CD4-positive, alpha-beta T cell (primary cell): ENCODE results near the gene TAAR5. TPM values are rescaled to one million over a fixed set of nuclear protein-coding genes. Genes with fewer than 3 reads are reported as not detected.

Experiments used
- ATAC-seq: fragments of 200-7000 bp; cut with Tn5 transposase; one replicate; pipeline ENCODE4 v1.10.0; 2022; ENCODE audit warnings: mild to moderate bottlenecking; ENCODE audit not compliant: poor library complexity
- CTCF ChIA-PET: fragments of 350-600 bp; sonication (Branson Sonifier 250); formaldehyde crosslinking; loops from one replicate; lab custom pipeline; 2021; ENCODE audit warnings: antibody characterized with exemption, inconsistent platforms; lab: Charles Lee
- POLR2A ChIA-PET: fragments of 350-600 bp; sonication (Branson Sonifier 250); formaldehyde crosslinking; loops from one replicate; lab custom pipeline; 2021; ENCODE audit warnings: antibody characterized with exemption, inconsistent platforms; lab: Charles Lee
- DNase-seq, 14 experiments: peaks; one replicate each; pipeline ENCODE4 v3.0.0-alpha.2; 2013 to 2020; ENCODE audit warnings: mixed read lengths in 2 of 14
- H3K27ac ChIP-seq, 2 donors: one replicate each; pipeline versions ENCODE4 v1.5.1 to v1.7.0; 2013; ENCODE audit warnings: low read length in 2 of 2, low read depth in 1 of 2, mild to moderate bottlenecking in 1 of 2
- H3K27me3 ChIP-seq, 2 experiments: 1 replicate in 1 of 2; 2 replicates in 1 of 2; pipeline versions ENCODE4 v1.6.1 to v1.7.0; 2013; ENCODE audit warnings: low read length in 2 of 2, control low read depth in 1 of 2, mild to moderate bottlenecking in 1 of 2, moderate library complexity in 1 of 2; ENCODE audit not compliant: insufficient read depth in 2 of 2, control insufficient read depth in 1 of 2
- H3K36me3 ChIP-seq: one replicate; pipeline ENCODE4 v1.6.1; 2013; ENCODE audit warnings: low read length, control low read depth; ENCODE audit not compliant: insufficient read depth
- H3K4me1 ChIP-seq: one replicate; pipeline ENCODE4 v1.6.1; 2013; ENCODE audit warnings: low read length, control low read depth; ENCODE audit not compliant: insufficient read depth
- H3K4me3 ChIP-seq: one replicate; pipeline ENCODE4 v1.5.1; 2013; ENCODE audit warnings: mild to moderate bottlenecking, low read length, moderate library complexity
- H3K9me3 ChIP-seq, 2 experiments: 1 replicate in 1 of 2; 2 replicates in 1 of 2; pipeline versions ENCODE4 v1.6.1 to v1.7.0; 2013; ENCODE audit warnings: low read length in 2 of 2, mild to moderate bottlenecking in 2 of 2, control low read depth in 1 of 2, moderate library complexity in 1 of 2; ENCODE audit not compliant: control insufficient read depth in 1 of 2, insufficient read depth in 1 of 2
- H3K27ac Mint-ChIP-seq: one replicate; pipeline ENCODE4 v1.8.0; 2020; ENCODE audit warnings: mixed read lengths
- H3K27me3 Mint-ChIP-seq: one replicate; pipeline ENCODE4 v1.8.0; 2021; ENCODE audit warnings: mixed read lengths
- H3K36me3 Mint-ChIP-seq: one replicate; pipeline ENCODE4 v1.8.0; 2021; ENCODE audit warnings: low read depth, mixed read lengths
- H3K4me1 Mint-ChIP-seq: one replicate; pipeline ENCODE4 v1.8.0; 2021; ENCODE audit warnings: low read depth, mixed read lengths
- H3K4me3 Mint-ChIP-seq: one replicate; pipeline ENCODE4 v1.8.0; 2020; ENCODE audit warnings: mild to moderate bottlenecking, mixed read lengths
- H3K9me3 Mint-ChIP-seq: one replicate; pipeline ENCODE4 v1.8.0; 2020; ENCODE audit warnings: mixed read lengths
- intact Hi-C, 2 experiments: fragments of 100-400 bp; cut with DNase I in 1 of 2; cut with micrococcal nuclease in 1 of 2; formaldehyde crosslinking; loops; one replicate each; pipeline versions ENCODE4 v1.15.1 to v1.9.0; 2023 to 2025; cut with DNase I, micrococcal nuclease
- total RNA-seq, 174 experiments: library from RNA in 2 of 174; stranded (reverse) in 2 of 174; gene quantifications; one replicate each; pipeline ENCODE4 v1.2.3 and lab custom pipeline; 2021 to 2026
- TF ChIP-seq, protein P1 (sequence below): fragments of 200-600 bp; IDR thresholded peaks from one replicate; pipeline ENCODE4 v1.8.0; 2022; ENCODE audit warnings: antibody characterized with exemption, mild to moderate bottlenecking

Gene TAAR5
- total RNA-seq, 2 experiments from 2014 or later = not detected

GRCh38 chr6:132592855-132593254, 3.3 kb upstream of the TAAR5 start:
- H3K4me3 ChIP-seq = no peak overlapping the region
- Mint-ChIP-seq H3K27me3 (peaks cover 30% of the 10 kb centered on the region), H3K4me1 (no peaks in the 10 kb centered on the region), H3K9me3 (no peaks in the 10 kb centered on the region), H3K27ac (no peak overlapping the region), H3K4me3 (no peak overlapping the region), H3K36me3 (no peaks in the 10 kb centered on the region)
- no peaks in the 10 kb centered on the region for H3K36me3 ChIP-seq
- no peaks in the 10 kb centered on the region for H3K9me3 ChIP-seq
- H3K27ac ChIP-seq = no peak overlapping the region
- DNase-seq = peak in 1 of 14 experiments; percentile 7
- CTCF ChIA-PET = no interaction called here
- POLR2A ChIA-PET = no interaction called here
- TF ChIP-seq, protein P1, sequence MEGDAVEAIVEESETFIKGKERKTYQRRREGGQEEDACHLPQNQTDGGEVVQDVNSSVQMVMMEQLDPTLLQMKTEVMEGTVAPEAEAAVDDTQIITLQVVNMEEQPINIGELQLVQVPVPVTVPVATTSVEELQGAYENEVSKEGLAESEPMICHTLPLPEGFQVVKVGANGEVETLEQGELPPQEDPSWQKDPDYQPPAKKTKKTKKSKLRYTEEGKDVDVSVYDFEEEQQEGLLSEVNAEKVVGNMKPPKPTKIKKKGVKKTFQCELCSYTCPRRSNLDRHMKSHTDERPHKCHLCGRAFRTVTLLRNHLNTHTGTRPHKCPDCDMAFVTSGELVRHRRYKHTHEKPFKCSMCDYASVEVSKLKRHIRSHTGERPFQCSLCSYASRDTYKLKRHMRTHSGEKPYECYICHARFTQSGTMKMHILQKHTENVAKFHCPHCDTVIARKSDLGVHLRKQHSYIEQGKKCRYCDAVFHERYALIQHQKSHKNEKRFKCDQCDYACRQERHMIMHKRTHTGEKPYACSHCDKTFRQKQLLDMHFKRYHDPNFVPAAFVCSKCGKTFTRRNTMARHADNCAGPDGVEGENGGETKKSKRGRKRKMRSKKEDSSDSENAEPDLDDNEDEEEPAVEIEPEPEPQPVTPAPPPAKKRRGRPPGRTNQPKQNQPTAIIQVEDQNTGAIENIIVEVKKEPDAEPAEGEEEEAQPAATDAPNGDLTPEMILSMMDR = no peak
- ATAC-seq = no peak
- no peaks in the 10 kb centered on the region for H3K4me1 ChIP-seq
- H3K27me3 ChIP-seq = peaks cover 0 to 15% of the 10 kb centered on the region in 2 experiments
- intact Hi-C loops = no loop called here

- H3K9me3 Mint-ChIP-seq = no peaks in the 10 kb centered on the region
- H3K36me3 ChIP-seq = no peaks in the 10 kb centered on the region
- TF ChIP-seq, protein P1 = no peak
- no peak for DNase-seq
- H3K27me3 Mint-ChIP-seq = peaks cover 39% of the 10 kb centered on the region
- H3K27ac Mint-ChIP-seq = no peak overlapping the region
- ATAC-seq = no peak
- H3K4me3 ChIP-seq = no peak overlapping the region
- H3K27me3 ChIP-seq = peaks cover 0 to 4% of the 10 kb centered on the region in 2 experiments
- H3K4me3 Mint-ChIP-seq = no peak overlapping the region
- POLR2A ChIA-PET = no interaction called here
- CTCF ChIA-PET = interaction anchor here (0.7 kb wide), 1 partner anchor 16 kb away, joined by 3 read pairs; no protein-coding TSS in a partner anchor
- H3K9me3 ChIP-seq = no peaks in the 10 kb centered on the region
- intact Hi-C loops = no loop called here
- H3K27ac ChIP-seq = no peak overlapping the region
- no peaks in the 10 kb centered on the region for H3K4me1 Mint-ChIP-seq
- no peaks in the 10 kb centered on the region for H3K4me1 ChIP-seq
- H3K36me3 Mint-ChIP-seq = no peaks in the 10 kb centered on the region
Measured at GRCh38 chr6:132590362-132590761, 821 bp upstream of the TAAR5 start.

GRCh38 chr6:132587424-132587823, 2.1 kb downstream of the TAAR5 start:
- no peaks in the 10 kb centered on the region for H3K4me1 Mint-ChIP-seq
- no peak overlapping the region for H3K27ac Mint-ChIP-seq
- no peak overlapping the region for H3K4me3 ChIP-seq
- intact Hi-C loops = no loop called here
- no peaks in the 10 kb centered on the region for H3K36me3 Mint-ChIP-seq
- no peaks in the 10 kb centered on the region for H3K9me3 Mint-ChIP-seq
- no peak for ATAC-seq
- H3K4me3 Mint-ChIP-seq = no peak overlapping the region
- no peaks in the 10 kb centered on the region for H3K4me1 ChIP-seq
- H3K27ac ChIP-seq = no peak overlapping the region
- TF ChIP-seq, protein P1 = no peak
- peak in 2 of 14 experiments; percentile 19 to 34 for DNase-seq
- no peaks in the 10 kb centered on the region for H3K36me3 ChIP-seq
- CTCF ChIA-PET = no interaction called here
- peaks cover 35% of the 10 kb centered on the region for H3K27me3 Mint-ChIP-seq
- peaks cover 4% of the 10 kb centered on the region in 2 experiments for H3K27me3 ChIP-seq
- POLR2A ChIA-PET = no interaction called here
- no peaks in the 10 kb centered on the region for H3K9me3 ChIP-seq
